ENCODE data around the gene BFSP2. TPM values are rescaled to one million over a fixed set of nuclear protein-coding genes. Genes with fewer than 3 reads are reported as not detected.
"Not testable (repeated sequence)": the region's sequence is repeated elsewhere in the genome, so short reads cannot be mapped to it uniquely, and the experiment has no call there.

Gene BFSP2
- total RNA-seq, 4 donors from 2014 or later: 2.6 TPM; not detected in 3

- Histone ChIP-seq H3K4me3 (no peak overlapping the region), H3K4me1 (peaks cover 0 to 4% (median 0%) of the 10 kb centered on the region in 4 donors), H3K9me3 (no peaks in the 10 kb centered on the region), H3K36me3 (no peaks in the 10 kb centered on the region), H3K27me3 (no peaks in the 10 kb centered on the region), H3K27ac (no peak overlapping the region)
- TF ChIP-seq CTCF (IDR thresholded peaks at IDR 0.05) (no peak), EP300 (IDR thresholded peaks at IDR 0.05) (no peak), POLR2A (IDR thresholded peaks at IDR 0.05) (no peak)
- WGBS, 2 donors: 59 to 60% methylated on average over 3 of the region's 3 CpGs
- DNase-seq (ENCODE audit: low spot score in 2 of 2): no peak
Measured at GRCh38 chr3:133468251-133468721, 68.4 kb downstream of the BFSP2 start.

GRCh38 chr3:133469140-133469731, 69.4 kb downstream of the BFSP2 start:
- no peak for TF ChIP-seq CTCF (IDR thresholded peaks at IDR 0.05)
- peak in 1 of 2 donors; percentile 60 for TF ChIP-seq EP300 (IDR thresholded peaks at IDR 0.05)
- no peaks in the 10 kb centered on the region for H3K9me3 ChIP-seq
- peaks cover 0 to 8% (median 2%) of the 10 kb centered on the region in 4 donors for H3K4me1 ChIP-seq
- no peak overlapping the region for H3K27ac ChIP-seq
- H3K36me3 ChIP-seq: no peaks in the 10 kb centered on the region
- peak in 1 of 2 donors; percentile 57 for DNase-seq (ENCODE audit: low spot score in 2 of 2)
- H3K27me3 ChIP-seq: no peaks in the 10 kb centered on the region
- H3K4me3 ChIP-seq: no peak overlapping the region
- 56 to 63% methylated on average over 7 of the region's 7 CpGs for WGBS, 2 donors

GRCh38 chr3:133472242-133472641, 72.4 kb downstream of the BFSP2 start:
- no peak overlapping the region for H3K4me3 ChIP-seq
- 58 to 66% methylated on average over 24 of the region's 24 CpGs for WGBS, 2 donors
- H3K4me1 ChIP-seq: peaks cover 0 to 20% (median 9%) of the 10 kb centered on the region in 4 donors
- DNase-seq (ENCODE audit: low spot score in 2 of 2): no peak
- no peaks in the 10 kb centered on the region for H3K36me3 ChIP-seq
- no peaks in the 10 kb centered on the region for H3K9me3 ChIP-seq
- no peaks in the 10 kb centered on the region for H3K27me3 ChIP-seq
- H3K27ac ChIP-seq: peak overlapping the region in 1 of 4 donors; percentile 57
- no peak for TF ChIP-seq POLR2A (IDR thresholded peaks at IDR 0.05)
- TF ChIP-seq EP300 (IDR thresholded peaks at IDR 0.05): no peak
- no peak for TF ChIP-seq CTCF (IDR thresholded peaks at IDR 0.05)

- peak overlapping the region in 2 of 4 donors; percentile 57 to 74 for H3K27ac ChIP-seq
Measured at GRCh38 chr3:133472889-133473288, 73.0 kb downstream of the BFSP2 start.

GRCh38 chr3:133473472-133474191, 73.8 kb downstream of the BFSP2 start:
- H3K9me3 ChIP-seq; DNase-seq (ENCODE audit: low spot score in 2 of 2); H3K27me3 ChIP-seq; H3K4me3 ChIP-seq; H3K36me3 ChIP-seq: not testable (repeated sequence)
- H3K27ac ChIP-seq: peak overlapping the region; percentile 62 to 88 (median 78)
- peaks cover 0 to 20% (median 9%) of the 10 kb centered on the region in 4 donors for H3K4me1 ChIP-seq
- WGBS, 2 donors: 44 to 46% methylated on average over 2 to 4 of the region's 5 CpGs

More at GRCh38 chr3:133472889-133473288, 73.0 kb downstream of the BFSP2 start:
- Histone ChIP-seq H3K9me3 (no peaks in the 10 kb centered on the region), H3K4me3 (no peak overlapping the region), H3K36me3 (no peaks in the 10 kb centered on the region), H3K27me3 (no peaks in the 10 kb centered on the region), H3K4me1 (peaks cover 0 to 20% (median 9%) of the 10 kb centered on the region in 4 donors)
- DNase-seq (ENCODE audit: low spot score in 2 of 2): no peak
- 74 to 82% methylated on average over 6 of the region's 6 CpGs for WGBS, 2 donors
- TF ChIP-seq POLR2A (IDR thresholded peaks at IDR 0.05) (no peak), CTCF (IDR thresholded peaks at IDR 0.05) (no peak), EP300 (IDR thresholded peaks at IDR 0.05) (no peak)

Measured in tibial nerve (tissue), 4 donors.